ENCODE data around the gene ZIC1. TPM values are rescaled to one million over a fixed set of nuclear protein-coding genes. Genes with fewer than 3 reads are reported as not detected.

ZIC1 gene
- total RNA-seq, 2 donors from 2014 or later: not detected

DNA sequence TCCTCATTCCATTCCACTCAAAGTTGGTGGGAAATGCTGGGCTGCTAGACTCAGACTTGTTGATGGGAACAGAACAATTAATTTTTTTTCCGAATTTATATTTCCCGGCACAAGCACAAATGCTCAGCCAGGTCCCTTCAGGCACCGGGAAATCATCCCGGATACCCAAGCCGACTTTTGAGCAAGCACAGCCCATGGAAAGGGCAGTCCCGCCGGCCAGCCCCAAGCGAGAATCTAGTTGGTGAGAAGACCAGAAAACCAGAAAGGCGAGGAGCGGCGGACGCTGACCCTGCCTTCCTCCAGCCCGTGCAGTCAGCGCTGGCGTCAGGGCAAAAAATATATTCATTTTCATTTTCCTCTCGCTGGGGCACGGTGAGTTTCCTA, 2.1 kb upstream of the ZIC1 start:
- Mint-ChIP-seq H3K27ac (no peak overlapping the region), H3K27me3 (peaks cover 60% of the 10 kb centered on the region), H3K4me3 (no peak overlapping the region), H3K4me1 (no peaks in the 10 kb centered on the region), H3K9me3 (peaks cover 8% of the 10 kb centered on the region), H3K36me3 (ENCODE audit: low read depth) (peaks cover 31% of the 10 kb centered on the region)
- no peak for ATAC-seq (replicated peaks)

DNA sequence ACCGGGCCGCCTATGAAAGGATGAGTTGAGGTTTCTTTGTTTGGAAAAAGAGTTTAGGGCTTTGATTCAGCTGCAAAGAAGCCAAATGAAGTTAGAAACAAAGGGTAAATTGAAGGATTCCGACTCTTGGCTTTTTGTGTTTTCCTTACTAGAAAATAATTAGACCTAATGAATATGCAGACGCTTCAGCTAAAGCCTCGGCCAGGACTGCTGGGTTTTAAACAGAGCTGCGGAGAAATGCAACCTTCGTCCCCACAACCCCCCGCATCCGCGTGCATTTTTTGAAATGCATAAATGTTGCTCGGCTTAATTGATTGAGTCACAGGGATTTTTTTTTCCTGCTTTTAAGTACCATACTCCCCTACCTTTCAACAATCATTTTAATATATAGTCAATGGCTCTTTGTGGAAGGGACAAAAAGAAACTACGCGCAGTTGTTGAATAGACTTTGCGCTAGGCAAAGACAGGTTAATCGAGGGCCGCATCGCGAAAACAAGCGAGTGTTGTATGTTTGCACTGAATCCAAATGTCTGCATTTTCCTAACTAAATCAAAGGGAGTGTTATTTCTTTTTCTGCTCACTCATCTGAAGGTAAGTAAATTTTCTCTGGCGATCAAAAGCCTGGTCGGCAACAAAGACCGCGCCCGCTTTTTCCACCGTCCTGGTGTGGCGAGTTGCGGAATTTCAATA, 1.5 kb upstream of the ZIC1 start:
- Mint-ChIP-seq H3K27ac (no peak overlapping the region), H3K36me3 (ENCODE audit: low read depth) (peaks cover 31% of the 10 kb centered on the region), H3K9me3 (peaks cover 5% of the 10 kb centered on the region), H3K4me1 (no peaks in the 10 kb centered on the region), H3K4me3 (peak overlapping the region; percentile 8), H3K27me3 (peaks cover 57% of the 10 kb centered on the region)
- ATAC-seq (replicated peaks): no peak

DNA sequence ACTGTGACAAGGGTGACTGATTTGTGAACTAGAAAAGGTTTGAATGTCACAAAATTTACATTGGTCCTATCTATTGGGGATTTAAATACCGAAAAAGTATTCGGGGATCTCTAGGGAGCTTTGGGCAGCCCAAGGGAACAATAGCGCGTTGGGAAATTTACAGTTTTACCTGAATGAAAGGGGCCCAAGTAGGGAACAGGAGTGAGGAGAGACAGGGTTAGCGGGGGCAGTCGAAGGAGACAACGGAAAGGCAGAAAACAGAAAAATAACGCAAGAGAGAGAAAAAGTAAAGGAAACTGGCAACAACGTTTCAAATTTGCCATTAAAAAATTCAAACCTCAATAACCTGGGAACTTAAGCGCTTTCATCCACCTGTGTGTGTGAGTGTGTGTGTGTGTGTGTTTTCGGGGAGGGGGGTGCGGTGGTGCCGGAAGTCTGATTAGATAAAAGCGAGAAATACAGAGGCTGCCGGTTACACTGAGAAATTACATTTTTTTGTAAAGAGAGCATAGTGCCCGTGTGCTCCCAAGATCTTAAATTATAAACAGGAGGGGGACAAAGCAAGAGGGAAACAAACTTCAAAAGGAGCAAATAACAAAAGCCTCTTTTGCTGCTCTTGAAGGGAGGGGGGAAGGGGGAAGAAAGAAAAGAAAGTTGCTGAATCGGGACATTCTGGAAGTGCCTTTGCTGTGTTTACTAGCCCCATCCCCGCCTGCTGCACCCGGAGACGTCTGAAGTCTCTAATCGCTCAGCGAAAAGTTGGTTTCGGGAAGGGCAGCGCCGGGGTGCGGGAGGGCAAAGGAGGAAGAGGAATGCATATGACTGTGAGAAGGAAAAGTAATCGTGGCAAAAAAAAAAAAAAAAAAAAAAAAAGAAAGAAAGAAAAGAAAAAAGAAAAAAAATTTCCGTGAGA, 721 bp upstream of the ZIC1 start:
- Mint-ChIP-seq H3K27ac (no peak overlapping the region), H3K4me3 (peak overlapping the region; percentile 8), H3K4me1 (no peaks in the 10 kb centered on the region), H3K9me3 (peaks cover 8% of the 10 kb centered on the region), H3K36me3 (ENCODE audit: low read depth) (peaks cover 36% of the 10 kb centered on the region), H3K27me3 (peaks cover 60% of the 10 kb centered on the region)
- ATAC-seq (replicated peaks): no peak

GRCh38 chr3:147410116-147410525, 956 bp downstream of the ZIC1 start:
- Mint-ChIP-seq H3K36me3 (ENCODE audit: low read depth) (peaks cover 38% of the 10 kb centered on the region), H3K27ac (no peak overlapping the region), H3K4me1 (no peaks in the 10 kb centered on the region), H3K9me3 (peaks cover 9% of the 10 kb centered on the region), H3K27me3 (peaks cover 57% of the 10 kb centered on the region), H3K4me3 (no peak overlapping the region)
- ATAC-seq (replicated peaks): no peak

DNA sequence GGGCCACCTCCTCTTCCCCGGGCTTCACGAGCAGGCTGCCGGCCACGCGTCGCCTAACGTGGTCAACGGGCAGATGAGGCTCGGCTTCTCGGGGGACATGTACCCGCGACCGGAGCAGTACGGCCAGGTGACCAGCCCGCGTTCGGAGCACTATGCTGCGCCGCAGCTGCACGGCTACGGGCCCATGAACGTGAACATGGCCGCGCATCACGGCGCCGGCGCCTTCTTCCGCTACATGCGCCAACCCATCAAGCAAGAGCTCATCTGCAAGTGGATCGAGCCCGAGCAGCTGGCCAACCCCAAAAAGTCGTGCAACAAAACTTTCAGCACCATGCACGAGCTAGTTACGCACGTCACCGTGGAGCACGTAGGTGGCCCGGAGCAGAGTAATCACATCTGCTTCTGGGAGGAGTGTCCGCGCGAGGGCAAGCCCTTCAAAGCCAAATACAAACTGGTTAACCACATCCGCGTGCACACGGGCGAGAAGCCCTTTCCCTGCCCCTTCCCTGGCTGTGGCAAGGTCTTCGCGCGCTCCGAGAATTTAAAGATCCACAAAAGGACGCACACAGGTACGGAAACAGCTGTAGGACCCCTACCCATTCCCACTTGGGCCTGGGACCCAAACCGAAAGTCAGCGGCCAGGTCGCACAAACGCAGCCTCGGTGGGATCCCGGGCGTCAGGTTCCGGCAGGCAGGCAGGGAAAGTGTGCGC, 1.5 kb downstream of the ZIC1 start:
- Mint-ChIP-seq H3K36me3 (ENCODE audit: low read depth) (peaks cover 38% of the 10 kb centered on the region), H3K27ac (no peak overlapping the region), H3K9me3 (peaks cover 12% of the 10 kb centered on the region), H3K4me1 (no peaks in the 10 kb centered on the region), H3K27me3 (peaks cover 58% of the 10 kb centered on the region), H3K4me3 (peak overlapping the region; percentile 53)
- ATAC-seq (replicated peaks): no peak

DNA sequence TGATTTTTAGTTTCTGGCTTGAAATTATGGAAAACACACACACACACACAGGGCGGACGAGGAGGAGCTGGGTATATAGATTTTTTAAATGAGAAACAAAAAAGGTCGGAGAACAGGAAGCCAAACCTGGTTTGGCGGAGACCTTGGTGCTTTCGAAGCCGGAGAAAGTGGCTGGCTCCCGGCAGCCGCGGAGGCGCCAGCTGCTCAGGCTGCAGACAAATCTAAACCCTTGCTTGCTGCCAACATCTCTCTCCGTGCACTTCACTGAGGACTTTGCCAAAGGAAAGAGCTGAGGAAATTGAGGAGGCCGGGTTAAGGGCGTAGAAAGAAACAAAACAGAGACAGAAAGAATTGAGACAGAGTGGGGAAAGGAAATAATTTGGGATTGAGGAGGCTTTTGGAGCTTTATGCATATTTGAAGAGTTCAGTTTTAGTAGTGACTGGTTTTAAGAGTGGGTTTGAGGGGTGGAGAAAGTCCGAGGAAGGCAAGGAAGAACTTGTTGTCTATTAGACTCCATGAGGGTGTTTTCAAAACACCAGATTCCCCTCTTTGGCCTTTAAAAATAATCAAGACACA, 2.2 kb downstream of the ZIC1 start:
- Mint-ChIP-seq H3K4me3 (peak overlapping the region; percentile 53), H3K27ac (no peak overlapping the region), H3K4me1 (no peaks in the 10 kb centered on the region), H3K9me3 (peaks cover 12% of the 10 kb centered on the region), H3K36me3 (ENCODE audit: low read depth) (peaks cover 38% of the 10 kb centered on the region), H3K27me3 (peaks cover 64% of the 10 kb centered on the region)
- no peak for ATAC-seq (replicated peaks)

- no peak for ATAC-seq (replicated peaks)
- Mint-ChIP-seq H3K27ac (no peak overlapping the region), H3K36me3 (ENCODE audit: low read depth) (peaks cover 38% of the 10 kb centered on the region), H3K27me3 (peaks cover 59% of the 10 kb centered on the region), H3K4me1 (no peaks in the 10 kb centered on the region), H3K4me3 (peak overlapping the region; percentile 53), H3K9me3 (peaks cover 12% of the 10 kb centered on the region)
These were observed 2.7 kb downstream of the ZIC1 start for GRCh38 chr3:147411815-147412241.

DNA sequence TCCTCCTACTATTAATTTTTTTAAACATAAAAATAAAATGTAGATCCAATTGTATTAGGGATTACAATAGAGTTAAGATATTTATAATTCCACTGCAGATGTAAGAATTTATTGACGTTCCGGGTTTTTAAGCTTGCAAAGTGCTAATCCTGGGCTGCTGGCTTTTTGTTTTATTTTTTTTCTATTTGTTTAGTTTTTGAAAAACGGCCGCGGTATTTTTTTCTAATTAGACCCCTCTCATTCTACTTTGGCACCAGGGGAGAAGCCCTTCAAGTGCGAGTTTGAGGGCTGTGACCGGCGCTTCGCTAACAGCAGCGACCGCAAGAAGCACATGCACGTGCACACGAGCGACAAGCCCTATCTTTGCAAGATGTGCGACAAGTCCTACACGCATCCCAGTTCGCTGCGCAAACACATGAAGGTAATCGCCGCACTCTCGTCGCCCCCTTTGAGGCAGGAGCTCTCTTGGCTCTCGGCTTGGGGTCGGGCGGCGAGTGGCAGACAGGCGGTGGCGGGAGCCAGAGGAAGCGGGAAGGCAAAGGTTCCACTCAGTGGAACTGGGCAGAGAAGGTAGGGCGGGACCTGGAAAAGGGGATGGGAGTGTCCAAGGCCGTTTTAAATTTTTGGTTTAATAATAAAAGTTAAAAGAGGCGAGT, 3.2 kb downstream of the ZIC1 start:
- H3K27me3 Mint-ChIP-seq: peaks cover 58% of the 10 kb centered on the region
- no peaks in the 10 kb centered on the region for H3K4me1 Mint-ChIP-seq
- no peak for ATAC-seq (replicated peaks)
- peaks cover 12% of the 10 kb centered on the region for H3K9me3 Mint-ChIP-seq
- H3K36me3 Mint-ChIP-seq (ENCODE audit: low read depth): peaks cover 38% of the 10 kb centered on the region
- no peak overlapping the region for H3K27ac Mint-ChIP-seq
- peak overlapping the region; percentile 65 for H3K4me3 Mint-ChIP-seq

- Mint-ChIP-seq H3K27me3 (peaks cover 58% of the 10 kb centered on the region), H3K4me1 (no peaks in the 10 kb centered on the region), H3K27ac (no peak overlapping the region), H3K4me3 (peak overlapping the region; percentile 65), H3K9me3 (peaks cover 12% of the 10 kb centered on the region), H3K36me3 (ENCODE audit: low read depth) (peaks cover 32% of the 10 kb centered on the region)
- no peak for ATAC-seq (replicated peaks)
These were observed 3.9 kb downstream of the ZIC1 start for GRCh38 chr3:147412917-147413685.

DNA sequence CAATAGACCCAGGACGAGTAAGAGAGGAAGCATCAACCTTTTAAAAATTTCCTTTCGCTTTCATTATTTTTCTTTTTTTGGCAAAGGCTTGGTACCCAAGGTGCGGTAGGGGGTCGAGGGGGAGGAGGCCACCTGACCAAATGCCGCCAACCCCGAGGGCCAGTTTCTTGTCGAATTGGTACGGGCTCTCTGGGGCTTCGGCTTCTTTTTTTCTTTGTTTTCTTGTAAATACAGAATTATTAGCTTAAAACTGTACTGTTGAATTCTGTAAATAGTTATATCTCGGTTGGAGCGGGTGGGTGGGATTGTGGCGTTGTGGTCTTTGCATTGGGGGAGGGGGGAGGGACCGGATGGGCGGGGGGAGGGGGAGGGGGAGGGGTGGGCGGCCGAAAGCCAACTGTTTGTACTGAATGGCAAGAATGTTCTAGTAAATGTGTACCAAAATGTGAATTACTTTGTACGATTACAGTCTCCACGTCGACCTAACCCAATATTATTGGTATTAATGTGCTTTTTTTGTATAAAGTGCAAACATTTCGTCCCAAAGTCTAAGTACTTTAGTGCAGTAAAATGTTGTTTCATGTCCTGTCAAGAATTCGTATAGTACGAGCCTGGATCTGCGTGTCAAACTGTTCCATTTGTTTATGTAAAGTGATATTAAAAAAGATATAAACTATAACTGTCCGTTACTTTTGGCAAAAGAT, 4.7 kb downstream of the ZIC1 start:
- peaks cover 12% of the 10 kb centered on the region for H3K9me3 Mint-ChIP-seq
- H3K36me3 Mint-ChIP-seq (ENCODE audit: low read depth): peaks cover 24% of the 10 kb centered on the region
- H3K4me3 Mint-ChIP-seq: peak overlapping the region; percentile 65
- H3K4me1 Mint-ChIP-seq: no peaks in the 10 kb centered on the region
- no peak for ATAC-seq (replicated peaks)
- no peak overlapping the region for H3K27ac Mint-ChIP-seq
- H3K27me3 Mint-ChIP-seq: peaks cover 58% of the 10 kb centered on the region

DNA sequence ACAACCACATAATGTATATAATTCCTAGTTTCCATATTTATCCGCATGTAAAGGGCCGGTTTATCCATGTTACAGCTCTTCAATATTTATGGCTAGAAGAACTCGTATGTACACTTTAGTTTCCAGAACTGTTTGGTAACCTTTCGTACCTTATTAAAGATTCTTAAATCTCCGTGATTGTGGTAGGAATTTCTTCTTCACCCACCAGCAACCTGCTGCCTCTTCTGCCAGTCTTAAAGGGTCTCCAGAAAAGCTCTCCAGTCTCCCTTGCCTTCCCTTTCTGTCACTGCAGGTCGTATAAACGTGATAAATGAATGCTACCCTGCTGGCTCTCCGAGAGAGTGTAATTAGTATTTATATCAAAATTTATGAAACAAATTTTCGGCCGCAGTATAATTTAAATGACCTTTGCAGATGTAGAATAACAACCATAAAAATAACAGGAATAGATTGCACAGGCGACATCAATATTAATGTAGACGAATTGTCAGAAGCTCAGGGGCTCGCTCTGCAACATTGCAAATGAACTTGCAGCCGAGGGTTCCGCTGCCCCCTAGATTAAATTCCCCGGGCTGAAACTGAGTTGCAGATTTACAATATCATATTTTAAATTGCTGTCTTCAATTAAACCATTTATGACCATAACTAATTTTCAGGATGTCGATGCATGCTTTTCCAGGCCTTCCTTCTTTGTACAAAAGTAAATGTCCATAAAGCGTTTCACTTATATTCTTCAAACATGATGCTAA, 5.4 kb downstream of the ZIC1 start:
- H3K27ac Mint-ChIP-seq: no peak overlapping the region
- peaks cover 20% of the 10 kb centered on the region for H3K36me3 Mint-ChIP-seq (ENCODE audit: low read depth)
- H3K4me3 Mint-ChIP-seq: no peak overlapping the region
- no peaks in the 10 kb centered on the region for H3K4me1 Mint-ChIP-seq
- ATAC-seq (replicated peaks): no peak
- H3K9me3 Mint-ChIP-seq: peaks cover 12% of the 10 kb centered on the region
- H3K27me3 Mint-ChIP-seq: peaks cover 59% of the 10 kb centered on the region

GRCh38 chr3:147415286-147415685, 6.1 kb downstream of the ZIC1 start:
- no peaks in the 10 kb centered on the region for H3K4me1 Mint-ChIP-seq
- no peak overlapping the region for H3K4me3 Mint-ChIP-seq
- H3K9me3 Mint-ChIP-seq: peaks cover 15% of the 10 kb centered on the region
- no peak overlapping the region for H3K27ac Mint-ChIP-seq
- ATAC-seq (replicated peaks): no peak
- peaks cover 20% of the 10 kb centered on the region for H3K36me3 Mint-ChIP-seq (ENCODE audit: low read depth)
- H3K27me3 Mint-ChIP-seq: peaks cover 66% of the 10 kb centered on the region
